Natural killer cell (primary cell): ENCODE measurements around the gene SYT2. TPM values are rescaled to one million over a fixed set of nuclear protein-coding genes. Genes with fewer than 3 reads are reported as not detected.

Source experiments
- ATAC-seq, 3 donors: fragments of 150-1000 bp in 2 of 3; fragments of 200-7000 bp in 1 of 3; cut with Tn5 transposase; 1 replicate in 1 of 3; 2 replicates in 2 of 3; pipeline ENCODE4 v1.10.0; 2021; ENCODE audit warnings: mild to moderate bottlenecking in 2 of 3, moderate library complexity in 2 of 3
- DNase-seq, 2 donors: peaks; one replicate each; pipeline versions ENCODE4 v3.0.0 to v3.0.0-alpha.2; 2013 to 2021; ENCODE audit warnings: mixed read lengths in 1 of 2
- H3K27ac ChIP-seq: one replicate; pipeline ENCODE4 v1.5.1; 2013; ENCODE audit warnings: mild to moderate bottlenecking, low read length
- H3K27me3 ChIP-seq: one replicate; pipeline ENCODE4 v1.6.1; 2013; ENCODE audit warnings: low read length; ENCODE audit not compliant: control insufficient read depth, insufficient read depth
- H3K36me3 ChIP-seq: one replicate; pipeline ENCODE4 v1.6.1; 2013; ENCODE audit warnings: low read length; ENCODE audit not compliant: control insufficient read depth, insufficient read depth
- H3K4me1 ChIP-seq: one replicate; pipeline ENCODE4 v1.6.1; 2013; ENCODE audit warnings: low read length; ENCODE audit not compliant: control insufficient read depth, insufficient read depth
- H3K4me3 ChIP-seq: one replicate; pipeline ENCODE4 v1.5.1; 2013; ENCODE audit warnings: low read length
- H3K9me3 ChIP-seq: one replicate; pipeline ENCODE4 v1.6.1; 2013; ENCODE audit warnings: low read length; ENCODE audit not compliant: control insufficient read depth, insufficient read depth
- H3K27ac Mint-ChIP-seq, 2 donors: one replicate each; pipeline ENCODE4 v1.8.0; 2022; ENCODE audit warnings: mild to moderate bottlenecking in 2 of 2, mixed read lengths in 2 of 2, moderate library complexity in 1 of 2
- H3K27me3 Mint-ChIP-seq, 2 donors: one replicate each; pipeline ENCODE4 v1.8.0; 2022; ENCODE audit warnings: low read depth in 2 of 2, mixed read lengths in 2 of 2
- H3K36me3 Mint-ChIP-seq: one replicate; pipeline ENCODE4 v1.8.0; 2022; ENCODE audit warnings: mixed read lengths
- H3K4me1 Mint-ChIP-seq, 2 donors: one replicate each; pipeline ENCODE4 v1.8.0; 2022; ENCODE audit warnings: mixed read lengths in 2 of 2
- H3K4me3 Mint-ChIP-seq: one replicate; pipeline ENCODE4 v1.8.0; 2022; ENCODE audit warnings: mild to moderate bottlenecking, moderate library complexity, mixed read lengths
- H3K9me3 Mint-ChIP-seq, 2 donors: one replicate each; pipeline ENCODE4 v1.8.0; 2022; ENCODE audit warnings: mixed read lengths in 2 of 2
- CTCF ChIP-seq: fragments of 200-600 bp; IDR thresholded peaks from one replicate; pipeline ENCODE4 v1.8.0; 2022; ENCODE audit warnings: antibody characterized with exemption
- WGBS: methylation state at CpG from one replicate; pipeline ENCODE4 v1.1.7; 2013; ENCODE audit warnings: missing lambda C conversion rate; ENCODE audit not compliant: insufficient coverage; 5-methylcytosine and 5-hydroxymethylcytosine counted together
- intact Hi-C: fragments of 100-400 bp; cut with micrococcal nuclease; formaldehyde crosslinking; loops from one replicate; pipeline ENCODE4 v1.14.2; 2022
- total RNA-seq, 4 donors: library from RNA; stranded (reverse); fragments of 120-200 nt in 1 of 4; gene quantifications; one replicate each; pipeline versions ENCODE4 v1.2.3 to v1.2.4, GENCODE V29; 2013 to 2022

The SYT2 gene
- total RNA-seq, 3 donors from 2014 or later (not counting 1 experiment from before 2014, with no cell fraction given), result not detected

GRCh38 chr1:202706851-202707250 lies 3.4 kb downstream of the SYT2 start:
- H3K9me3 Mint-ChIP-seq, result no peaks in the 10 kb centered on the region
- no peak for TF ChIP-seq CTCF
- H3K4me1 Mint-ChIP-seq, result no peaks in the 10 kb centered on the region
- 66% methylated on average over 4 of the region's 5 CpGs for WGBS
- Histone ChIP-seq H3K27ac (no peak overlapping the region), H3K4me1 (peaks cover 7% of the 10 kb centered on the region), H3K27me3 (peaks cover 26% of the 10 kb centered on the region), H3K9me3 (no peaks in the 10 kb centered on the region), H3K36me3 (no peaks in the 10 kb centered on the region), H3K4me3 (no peak overlapping the region)
- no peak overlapping the region for H3K4me3 Mint-ChIP-seq
- no peaks in the 10 kb centered on the region for H3K36me3 Mint-ChIP-seq
- ATAC-seq (no peak), DNase-seq (no peak)
- intact Hi-C loops, result no loop called here
- H3K27ac Mint-ChIP-seq, result no peak overlapping the region
- H3K27me3 Mint-ChIP-seq, result peaks cover 50 to 67% of the 10 kb centered on the region in 2 donors

GRCh38 chr1:202704601-202705000 lies 5.7 kb downstream of the SYT2 start:
- Mint-ChIP-seq H3K4me3 (no peak overlapping the region), H3K36me3 (no peaks in the 10 kb centered on the region), H3K4me1 (no peaks in the 10 kb centered on the region), H3K27ac (no peak overlapping the region), H3K27me3 (peaks cover 36 to 52% of the 10 kb centered on the region in 2 donors), H3K9me3 (no peaks in the 10 kb centered on the region)
- Histone ChIP-seq H3K4me3 (no peak overlapping the region), H3K4me1 (no peaks in the 10 kb centered on the region), H3K36me3 (no peaks in the 10 kb centered on the region), H3K27ac (no peak overlapping the region), H3K9me3 (no peaks in the 10 kb centered on the region), H3K27me3 (peaks cover 12% of the 10 kb centered on the region)
- WGBS, result 70% methylated on average over 4 of the region's 4 CpGs
- DNase-seq, result no peak
- no peak for ATAC-seq
- intact Hi-C loops, result no loop called here
- TF ChIP-seq CTCF, result no peak

- Mint-ChIP-seq H3K27ac (no peak overlapping the region), H3K4me1 (peaks cover 4% of the 10 kb centered on the region in 2 donors), H3K36me3 (no peaks in the 10 kb centered on the region), H3K27me3 (peaks cover 24 to 43% of the 10 kb centered on the region in 2 donors), H3K9me3 (no peaks in the 10 kb centered on the region), H3K4me3 (no peak overlapping the region)
- TF ChIP-seq CTCF, result no peak
- ATAC-seq (no peak), DNase-seq (no peak)
- intact Hi-C loops, result no loop called here
- Histone ChIP-seq H3K36me3 (no peaks in the 10 kb centered on the region), H3K27me3 (peaks cover 10% of the 10 kb centered on the region), H3K9me3 (no peaks in the 10 kb centered on the region), H3K27ac (no peak overlapping the region), H3K4me1 (peaks cover 2% of the 10 kb centered on the region), H3K4me3 (no peak overlapping the region)
- WGBS, result no CpG with 5 or more reads among the region's 6 CpGs
Observed at GRCh38 chr1:202703191-202703590, 7.1 kb downstream of the SYT2 start.

GRCh38 chr1:202702088-202702487 lies 8.2 kb downstream of the SYT2 start:
- Mint-ChIP-seq H3K36me3 (no peaks in the 10 kb centered on the region), H3K9me3 (no peaks in the 10 kb centered on the region), H3K4me3 (no peak overlapping the region), H3K27ac (no peak overlapping the region), H3K4me1 (peaks cover 6% of the 10 kb centered on the region in 2 donors), H3K27me3 (peaks cover 20 to 34% of the 10 kb centered on the region in 2 donors)
- 81% methylated on average over 5 of the region's 5 CpGs for WGBS
- TF ChIP-seq CTCF, result no peak
- no peak for ATAC-seq
- peaks cover 3% of the 10 kb centered on the region for H3K27me3 ChIP-seq
- peaks cover 2% of the 10 kb centered on the region for H3K4me1 ChIP-seq
- DNase-seq, result no peak
- intact Hi-C loops, result no loop called here
- H3K9me3 ChIP-seq, result no peaks in the 10 kb centered on the region
- no peaks in the 10 kb centered on the region for H3K36me3 ChIP-seq
- no peak overlapping the region for H3K27ac ChIP-seq
- no peak overlapping the region for H3K4me3 ChIP-seq
